HG03039 (cell line): ENCODE results near the gene PPM1L.

ENCODE experiments used
- ATAC-seq: cut with Tn5 transposase; IDR thresholded peaks from one replicate; pipeline ENCODE4 v1.9.1; 2021; ENCODE audit warnings: mild to moderate bottlenecking, moderate library complexity; ENCODE audit not compliant: unreplicated experiment

Gene PPM1L

GRCh38 chr3:161070980-161071663 is 315.1 kb downstream of the PPM1L start:
- no peak for ATAC-seq

- no peak for ATAC-seq
These were observed 316.2 kb downstream of the PPM1L start for GRCh38 chr3:161072211-161072621.

- no peak for ATAC-seq
These were observed 316.7 kb downstream of the PPM1L start for GRCh38 chr3:161072751-161073150.

- ATAC-seq, result no peak
These were observed 317.1 kb downstream of the PPM1L start for GRCh38 chr3:161073181-161073580.

GRCh38 chr3:161081633-161082032 is 325.6 kb downstream of the PPM1L start:
- peak; percentile 93 for ATAC-seq

GRCh38 chr3:161082063-161082462 is 326.0 kb downstream of the PPM1L start:
- no peak for ATAC-seq

GRCh38 chr3:161083131-161083530 is 327.1 kb downstream of the PPM1L start:
- ATAC-seq, result no peak

GRCh38 chr3:161084277-161084676 is 328.2 kb downstream of the PPM1L start:
- ATAC-seq, result no peak

GRCh38 chr3:161093895-161094294 is 337.9 kb downstream of the PPM1L start:
- ATAC-seq, result no peak

- ATAC-seq, result no peak
These were observed 340.8 kb downstream of the PPM1L start for GRCh38 chr3:161096771-161097367.

- no peak for ATAC-seq
These were observed 345.0 kb downstream of the PPM1L start for GRCh38 chr3:161100994-161101393.

GRCh38 chr3:161101609-161102008 is 345.6 kb downstream of the PPM1L start:
- no peak for ATAC-seq

GRCh38 chr3:161103776-161104385 is 347.9 kb downstream of the PPM1L start:
- ATAC-seq, result no peak

GRCh38 chr3:161104561-161105551 is 348.8 kb downstream of the PPM1L start, which contains the start of gene B3GALNT1:
TSS of gene B3GALNT1 (minus strand) at chr3:161105349. CDS start at chr3:161086754, 18,595 bp downstream.
- peak; percentile 71 for ATAC-seq

GRCh38 chr3:161107311-161107710 is 351.3 kb downstream of the PPM1L start:
- ATAC-seq, result no peak

- no peak for ATAC-seq
These were observed 352.8 kb downstream of the PPM1L start for GRCh38 chr3:161108840-161109239.

GRCh38 chr3:161117646-161118045 is 361.6 kb downstream of the PPM1L start:
- no peak for ATAC-seq

- no peak for ATAC-seq
These were observed 370.5 kb downstream of the PPM1L start for GRCh38 chr3:161126495-161126894.
